Measurements from ENCODE around the gene NDUFA12.

NDUFA12 gene

GRCh38 chr12:94965982-94966630 is 37.4 kb downstream of the NDUFA12 start:
- Histone ChIP-seq H2BK12ac (ENCODE audit: low read length) (no peak overlapping the region), H3K23ac (ENCODE audit: low read depth, low read length, poor library complexity) (no peak overlapping the region), H3K27me3 (ENCODE audit: control insufficient read depth in 3 of 3, insufficient read depth in 3 of 3, low read depth in 1 of 3, low read length in 3 of 3) (no peaks in the 10 kb centered on the region), H3K79me1 (ENCODE audit: low read depth, low read length) (no peaks in the 10 kb centered on the region), H2AFZ (ENCODE audit: low read length) (no peak overlapping the region), H2BK15ac (ENCODE audit: low read length) (no peak overlapping the region), H3K14ac (ENCODE audit: low read length) (no peak overlapping the region), H4K91ac (ENCODE audit: low read depth, low read length, poor library complexity) (no peak overlapping the region), H3K9ac (ENCODE audit: low read depth, low read length, poor library complexity) (no peak overlapping the region), H2BK120ac (ENCODE audit: low read depth, low read length) (no peak overlapping the region), H3K4me1 (ENCODE audit: control insufficient read depth in 2 of 2, insufficient read depth in 1 of 2, low read depth in 1 of 2, low read length in 2 of 2) (peaks cover 0 to 8% of the 10 kb centered on the region in 2 donors), H2BK5ac (ENCODE audit: low read length) (no peak overlapping the region), H3K4ac (ENCODE audit: low read length) (no peak overlapping the region), H3K36me3 (replicated peaks in 1 of 2; ENCODE audit: control insufficient read depth in 2 of 2, insufficient read depth in 2 of 2, low read length in 2 of 2) (peaks cover 4 to 14% of the 10 kb centered on the region in 2 donors), H3K4me2 (ENCODE audit: insufficient read depth, low read length, poor library complexity, severe bottlenecking) (no peak overlapping the region), H4K8ac (ENCODE audit: low read depth, low read length) (no peak overlapping the region), H3K4me3 (ENCODE audit: low read length in 2 of 2) (no peak overlapping the region), H3K9me3 (replicated peaks in 1 of 2; ENCODE audit: control insufficient read depth in 2 of 2, insufficient read depth in 1 of 2, low read depth in 1 of 2, low read length in 2 of 2) (no peaks in the 10 kb centered on the region), H3K18ac (ENCODE audit: low read length) (no peak overlapping the region), H2AK5ac (ENCODE audit: low read depth, low read length) (no peak overlapping the region), H3K27ac (replicated peaks; ENCODE audit: low read length) (no peak overlapping the region)
- WGBS, 2 donors (ENCODE audit: extremely low coverage in 2 of 2, insufficient read length in 2 of 2, insufficient replicate concordance in 1 of 2): no CpG with 5 or more reads among the region's 9 CpGs
- DNase-seq (ENCODE audit: low spot score): no peak

- Histone ChIP-seq H2AFZ (ENCODE audit: low read length) (no peak overlapping the region), H3K9me3 (replicated peaks in 1 of 2; ENCODE audit: control insufficient read depth in 2 of 2, insufficient read depth in 1 of 2, low read depth in 1 of 2, low read length in 2 of 2) (no peaks in the 10 kb centered on the region), H2BK15ac (ENCODE audit: low read length) (no peak overlapping the region), H2BK5ac (ENCODE audit: low read length) (no peak overlapping the region), H2AK5ac (ENCODE audit: low read depth, low read length) (no peak overlapping the region), H3K18ac (ENCODE audit: low read length) (no peak overlapping the region), H4K8ac (ENCODE audit: low read depth, low read length) (no peak overlapping the region), H3K4me1 (ENCODE audit: control insufficient read depth in 2 of 2, insufficient read depth in 1 of 2, low read depth in 1 of 2, low read length in 2 of 2) (peaks cover 0 to 13% of the 10 kb centered on the region in 2 donors), H3K23ac (ENCODE audit: low read depth, low read length, poor library complexity) (no peak overlapping the region), H2BK120ac (ENCODE audit: low read depth, low read length) (no peak overlapping the region), H3K27me3 (ENCODE audit: control insufficient read depth in 3 of 3, insufficient read depth in 3 of 3, low read depth in 1 of 3, low read length in 3 of 3) (no peaks in the 10 kb centered on the region), H3K4me2 (ENCODE audit: insufficient read depth, low read length, poor library complexity, severe bottlenecking) (no peak overlapping the region), H3K4ac (ENCODE audit: low read length) (no peak overlapping the region), H3K14ac (ENCODE audit: low read length) (no peak overlapping the region), H3K9ac (ENCODE audit: low read depth, low read length, poor library complexity) (no peak overlapping the region), H3K79me1 (ENCODE audit: low read depth, low read length) (no peaks in the 10 kb centered on the region), H3K36me3 (replicated peaks in 1 of 2; ENCODE audit: control insufficient read depth in 2 of 2, insufficient read depth in 2 of 2, low read length in 2 of 2) (no peaks in the 10 kb centered on the region), H3K4me3 (ENCODE audit: low read length in 2 of 2) (no peak overlapping the region), H3K27ac (replicated peaks; ENCODE audit: low read length) (no peak overlapping the region), H2BK12ac (ENCODE audit: low read length) (no peak overlapping the region), H4K91ac (ENCODE audit: low read depth, low read length, poor library complexity) (no peak overlapping the region)
- WGBS, 2 donors (ENCODE audit: extremely low coverage in 2 of 2, insufficient read length in 2 of 2, insufficient replicate concordance in 1 of 2): no CpG with 5 or more reads among the region's 7 CpGs
- no peak for DNase-seq (ENCODE audit: low spot score)
Measured at GRCh38 chr12:94963649-94964048, 39.8 kb downstream of the NDUFA12 start.

DNA sequence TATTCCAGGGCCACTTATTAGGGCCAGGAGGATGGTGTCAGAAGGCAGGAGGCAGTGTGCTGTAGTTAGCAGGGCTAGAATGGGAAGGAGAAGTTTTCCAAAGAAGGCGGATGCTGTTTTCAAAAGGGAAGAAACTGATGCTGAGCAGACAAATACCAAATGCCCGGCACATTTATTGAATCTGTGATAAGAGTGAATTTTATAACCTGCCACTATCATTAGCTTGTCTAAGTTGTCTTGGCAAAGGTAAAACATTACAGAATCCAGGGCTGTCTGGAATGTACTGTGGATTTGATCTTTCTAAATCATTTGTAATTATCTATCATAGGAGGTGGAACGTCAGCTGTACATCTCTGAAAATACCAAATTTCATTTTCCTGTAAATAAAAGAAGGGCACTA is 40.8 kb downstream of the NDUFA12 start:
- Histone ChIP-seq H3K4me2 (ENCODE audit: insufficient read depth, low read length, poor library complexity, severe bottlenecking) (no peak overlapping the region), H2AFZ (ENCODE audit: low read length) (no peak overlapping the region), H3K14ac (ENCODE audit: low read length) (no peak overlapping the region), H2BK15ac (ENCODE audit: low read length) (no peak overlapping the region), H3K27ac (replicated peaks; ENCODE audit: low read length) (no peak overlapping the region), H4K8ac (ENCODE audit: low read depth, low read length) (no peak overlapping the region), H2BK5ac (ENCODE audit: low read length) (no peak overlapping the region), H3K18ac (ENCODE audit: low read length) (no peak overlapping the region), H3K4ac (ENCODE audit: low read length) (no peak overlapping the region), H3K4me1 (ENCODE audit: control insufficient read depth in 2 of 2, insufficient read depth in 1 of 2, low read depth in 1 of 2, low read length in 2 of 2) (peaks cover 0 to 13% of the 10 kb centered on the region in 2 donors), H2AK5ac (ENCODE audit: low read depth, low read length) (no peak overlapping the region), H3K9me3 (replicated peaks in 1 of 2; ENCODE audit: control insufficient read depth in 2 of 2, insufficient read depth in 1 of 2, low read depth in 1 of 2, low read length in 2 of 2) (no peaks in the 10 kb centered on the region), H3K23ac (ENCODE audit: low read depth, low read length, poor library complexity) (no peak overlapping the region), H2BK120ac (ENCODE audit: low read depth, low read length) (no peak overlapping the region), H3K4me3 (ENCODE audit: low read length in 2 of 2) (no peak overlapping the region), H4K91ac (ENCODE audit: low read depth, low read length, poor library complexity) (no peak overlapping the region), H3K9ac (ENCODE audit: low read depth, low read length, poor library complexity) (no peak overlapping the region), H3K27me3 (ENCODE audit: control insufficient read depth in 3 of 3, insufficient read depth in 3 of 3, low read depth in 1 of 3, low read length in 3 of 3) (no peaks in the 10 kb centered on the region), H3K79me1 (ENCODE audit: low read depth, low read length) (no peaks in the 10 kb centered on the region), H3K36me3 (replicated peaks in 1 of 2; ENCODE audit: control insufficient read depth in 2 of 2, insufficient read depth in 2 of 2, low read length in 2 of 2) (no peaks in the 10 kb centered on the region), H2BK12ac (ENCODE audit: low read length) (no peak overlapping the region)
- no peak for DNase-seq (ENCODE audit: low spot score)
- no CpG with 5 or more reads among the region's 3 CpGs for WGBS, 2 donors (ENCODE audit: extremely low coverage in 2 of 2, insufficient read length in 2 of 2, insufficient replicate concordance in 1 of 2)

DNA sequence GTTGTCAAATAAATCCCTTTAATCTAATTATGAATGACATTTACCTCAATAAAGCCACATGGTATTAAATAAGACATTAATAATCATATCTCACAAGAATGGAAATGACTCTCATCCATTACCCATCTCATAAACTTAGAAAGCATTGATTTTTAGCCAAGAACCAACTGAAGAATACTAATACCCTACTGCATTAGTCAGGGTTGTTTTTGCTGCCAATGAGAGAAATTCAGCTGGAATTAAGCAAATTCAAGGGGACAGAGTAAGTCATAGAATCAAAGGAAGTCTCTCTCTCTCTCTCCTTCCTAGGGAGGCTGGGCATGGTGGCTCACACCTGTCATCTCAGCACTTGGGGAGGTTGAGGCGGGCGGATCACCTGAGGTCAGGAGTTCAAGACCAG is 41.6 kb downstream of the NDUFA12 start:
- Histone ChIP-seq H3K4me1 (ENCODE audit: control insufficient read depth in 2 of 2, insufficient read depth in 1 of 2, low read depth in 1 of 2, low read length in 2 of 2) (peaks cover 0 to 13% of the 10 kb centered on the region in 2 donors), H3K14ac (ENCODE audit: low read length) (no peak overlapping the region), H2BK12ac (ENCODE audit: low read length) (no peak overlapping the region), H3K27me3 (ENCODE audit: control insufficient read depth in 3 of 3, insufficient read depth in 3 of 3, low read depth in 1 of 3, low read length in 3 of 3) (no peaks in the 10 kb centered on the region), H3K9ac (ENCODE audit: low read depth, low read length, poor library complexity) (no peak overlapping the region), H3K36me3 (replicated peaks in 1 of 2; ENCODE audit: control insufficient read depth in 2 of 2, insufficient read depth in 2 of 2, low read length in 2 of 2) (no peaks in the 10 kb centered on the region), H3K4me3 (ENCODE audit: low read length in 2 of 2) (no peak overlapping the region), H2BK5ac (ENCODE audit: low read length) (no peak overlapping the region), H3K18ac (ENCODE audit: low read length) (no peak overlapping the region), H3K4me2 (ENCODE audit: insufficient read depth, low read length, poor library complexity, severe bottlenecking) (no peak overlapping the region), H2BK120ac (ENCODE audit: low read depth, low read length) (no peak overlapping the region), H3K9me3 (replicated peaks in 1 of 2; ENCODE audit: control insufficient read depth in 2 of 2, insufficient read depth in 1 of 2, low read depth in 1 of 2, low read length in 2 of 2) (no peaks in the 10 kb centered on the region), H3K4ac (ENCODE audit: low read length) (no peak overlapping the region), H2AFZ (ENCODE audit: low read length) (no peak overlapping the region), H4K91ac (ENCODE audit: low read depth, low read length, poor library complexity) (no peak overlapping the region), H2AK5ac (ENCODE audit: low read depth, low read length) (no peak overlapping the region), H3K79me1 (ENCODE audit: low read depth, low read length) (no peaks in the 10 kb centered on the region), H4K8ac (ENCODE audit: low read depth, low read length) (no peak overlapping the region), H3K27ac (replicated peaks; ENCODE audit: low read length) (no peak overlapping the region), H3K23ac (ENCODE audit: low read depth, low read length, poor library complexity) (no peak overlapping the region), H2BK15ac (ENCODE audit: low read length) (no peak overlapping the region)
- no CpG with 5 or more reads among the region's 2 CpGs for WGBS, 2 donors (ENCODE audit: extremely low coverage in 2 of 2, insufficient read length in 2 of 2, insufficient replicate concordance in 1 of 2)
- DNase-seq (ENCODE audit: low spot score): no peak

Measured in neuronal stem cell (in vitro differentiated cells).